H1 (cell line): Measurements from ENCODE around the gene MEIS2. TPM values are rescaled to one million over a fixed set of nuclear protein-coding genes. Genes with fewer than 3 reads are reported as not detected.

ENCODE experiments used
- CTCF ChIA-PET: fragments of 300-600 bp; sonication (Branson Sonifier 250); formaldehyde crosslinking; loops from one replicate; lab custom pipeline; 2021; ENCODE audit not compliant: partially characterized antibody; lab: Charles Lee
- POLR2A ChIA-PET: fragments of 300-600 bp; sonication (Branson Sonifier 250); formaldehyde crosslinking; loops from one replicate; lab custom pipeline; 2021; ENCODE audit warnings: inconsistent platforms; ENCODE audit not compliant: partially characterized antibody; lab: Charles Lee
- DNase-seq, 2 experiments: peaks; one replicate each; pipeline versions ENCODE4 v3.0.0 to v3.0.0-alpha.2; 2010 to 2022; ENCODE audit warnings: low spot score in 2 of 2, low read depth in 1 of 2, mixed read lengths in 1 of 2
- FAIRE-seq: peaks from 2 replicates; lab custom pipeline; 2011; peaks lifted over from hg19 to GRCh38; lab: Jason Lieb, UNC
- H2AFZ ChIP-seq: 2 replicates; pipeline ENCODE4 v1.8.1; 2012; ENCODE audit warnings: low read length, inconsistent platforms
- H2AK5ac ChIP-seq: 2 replicates; pipeline ENCODE4 v1.6.1; 2013; ENCODE audit warnings: low read depth, low read length
- H2BK120ac ChIP-seq: replicated peaks from 2 replicates; pipeline ENCODE3; 2013; ENCODE audit warnings: low read depth, low read length, inconsistent platforms
- H2BK12ac ChIP-seq: 2 replicates; pipeline ENCODE4 v1.6.1; 2013; ENCODE audit warnings: low read depth, low read length
- H2BK15ac ChIP-seq: 2 replicates; pipeline ENCODE4 v1.6.1; 2013; ENCODE audit warnings: low read length
- H2BK20ac ChIP-seq: 2 replicates; pipeline ENCODE4 v1.6.1; 2013; ENCODE audit warnings: low read length
- H2BK5ac ChIP-seq: 2 replicates; pipeline ENCODE4 v1.6.1; 2013; ENCODE audit warnings: low read depth, low read length
- H3K14ac ChIP-seq: 2 replicates; pipeline ENCODE4 v1.6.1; 2013; ENCODE audit warnings: inconsistent platforms; ENCODE audit not compliant: insufficient read length
- H3K18ac ChIP-seq: 2 replicates; pipeline ENCODE4 v1.6.1; 2013; ENCODE audit warnings: low read length; ENCODE audit errors: extremely low read depth
- H3K23ac ChIP-seq: 2 replicates; pipeline ENCODE4 v1.6.1; 2013; ENCODE audit warnings: inconsistent platforms; ENCODE audit not compliant: insufficient read length
- H3K23me2 ChIP-seq: 2 replicates; pipeline ENCODE4 v1.6.1; 2013; ENCODE audit warnings: low read depth, low read length
- H3K27ac ChIP-seq: 2 replicates; pipeline ENCODE4 v1.6.1; 2011; ENCODE audit warnings: low read depth, low read length, inconsistent platforms
- H3K27me3 ChIP-seq, 4 experiments: replicated peaks in 1 of 4; 1 replicate in 1 of 4; 2 replicates in 3 of 4; pipeline versions ENCODE4 v1.6.1 to v1.8.1; 2011 to 2013; ENCODE audit warnings: low read length in 3 of 4, mild to moderate bottlenecking in 3 of 4, inconsistent platforms in 2 of 4, mixed read lengths in 2 of 4, moderate library complexity in 1 of 4; ENCODE audit not compliant: control insufficient read depth in 3 of 4, insufficient read depth in 3 of 4; ENCODE audit errors: extremely low read depth in 1 of 4
- H3K36me3 ChIP-seq, 4 experiments: 2 replicates each; pipeline versions ENCODE4 v1.6.1 to v1.8.1; 2011 to 2013; ENCODE audit warnings: mild to moderate bottlenecking in 4 of 4, low read length in 3 of 4, moderate library complexity in 2 of 4, control low read depth in 1 of 4, inconsistent platforms in 1 of 4; ENCODE audit not compliant: insufficient read depth in 4 of 4, control insufficient read depth in 2 of 4
- H3K4ac ChIP-seq: replicated peaks from 2 replicates; pipeline ENCODE3; 2013; ENCODE audit warnings: low read length, low read depth, mixed read lengths, inconsistent platforms; ENCODE audit not compliant: insufficient read length
- H3K4me1 ChIP-seq, 4 experiments: replicated peaks in 1 of 4; 1 replicate in 1 of 4; 2 replicates in 3 of 4; pipeline versions ENCODE4 v1.6.1 to v1.8.1; 2011 to 2013; ENCODE audit warnings: low read length in 3 of 4, inconsistent platforms in 2 of 4, mixed read lengths in 1 of 4; ENCODE audit not compliant: insufficient read depth in 4 of 4, control insufficient read depth in 3 of 4
- H3K4me2 ChIP-seq, 2 experiments: 2 replicates each; pipeline versions ENCODE4 v1.6.1 to v1.8.1; 2011 to 2013; ENCODE audit warnings: low read depth in 2 of 2, low read length in 2 of 2, control low read depth in 1 of 2, inconsistent platforms in 1 of 2, mild to moderate bottlenecking in 1 of 2; ENCODE audit not compliant: insufficient read depth in 1 of 2
- H3K4me3 ChIP-seq, 4 experiments: fragments of 200-600, 300-600 bp in 1 of 4; sonication (generic), shearing (Covaris generic), sonication (Bioruptor Twin) in 1 of 4; 2 replicates each; pipeline versions ENCODE4 v1.5.1 to v1.8.1; 2011 to 2016; ENCODE audit warnings: low read length in 4 of 4, low read depth in 3 of 4, control low read depth in 2 of 4, inconsistent platforms in 2 of 4, mild to moderate bottlenecking in 2 of 4, mixed read lengths in 1 of 4, moderate library complexity in 1 of 4; ENCODE audit not compliant: insufficient read depth in 2 of 4; ENCODE audit errors: extremely low read depth in 1 of 4
- H3K56ac ChIP-seq: replicated peaks from 2 replicates; pipeline ENCODE3; 2013; ENCODE audit warnings: low read depth, mild to moderate bottlenecking, mixed read lengths, low read length, inconsistent platforms; ENCODE audit not compliant: insufficient read length
- H3K79me1 ChIP-seq: 2 replicates; pipeline ENCODE4 v1.6.1; 2013; ENCODE audit warnings: low read depth, low read length, control low read depth
- H3K79me2 ChIP-seq, 2 experiments: 2 replicates each; pipeline versions ENCODE4 v1.6.1 to v1.8.1; 2012 to 2013; ENCODE audit warnings: low read length in 2 of 2, mild to moderate bottlenecking in 2 of 2, inconsistent platforms in 1 of 2; ENCODE audit not compliant: insufficient read depth in 2 of 2, control insufficient read depth in 1 of 2
- H3K9ac ChIP-seq, 4 experiments: replicated peaks in 1 of 4; 1 replicate in 1 of 4; 2 replicates in 3 of 4; pipeline versions ENCODE4 v1.6.1 to v1.8.1; 2011 to 2013; ENCODE audit warnings: low read depth in 3 of 4, low read length in 3 of 4, control low read depth in 2 of 4, mild to moderate bottlenecking in 2 of 4, moderate library complexity in 2 of 4, inconsistent platforms in 1 of 4; ENCODE audit errors: extremely low read depth in 1 of 4
- H3K9me3 ChIP-seq, 2 experiments: 2 replicates each; pipeline versions ENCODE4 v1.6.1 to v1.8.1; 2012 to 2013; ENCODE audit warnings: mild to moderate bottlenecking in 2 of 2, moderate library complexity in 2 of 2, control low read depth in 1 of 2, inconsistent platforms in 1 of 2, low read depth in 1 of 2, low read length in 1 of 2, mixed read lengths in 1 of 2; ENCODE audit not compliant: insufficient read depth in 2 of 2
- H4K20me1 ChIP-seq, 2 experiments: replicated peaks in 1 of 2; 2 replicates each; pipeline versions ENCODE3 to v1.8.1; 2011 to 2013; ENCODE audit warnings: inconsistent platforms in 2 of 2, low read length in 2 of 2, mild to moderate bottlenecking in 1 of 2; ENCODE audit not compliant: insufficient read depth in 2 of 2, control insufficient read depth in 1 of 2
- H4K5ac ChIP-seq: 2 replicates; pipeline ENCODE4 v1.6.1; 2013; ENCODE audit warnings: low read length, low read depth, mixed read lengths, inconsistent platforms; ENCODE audit not compliant: insufficient read length
- H4K8ac ChIP-seq: 2 replicates; pipeline ENCODE4 v1.8.0; 2013; ENCODE audit warnings: mild to moderate bottlenecking, moderate library complexity, low read length, inconsistent platforms; ENCODE audit not compliant: insufficient read depth; ENCODE audit errors: extremely low read depth
- H4K91ac ChIP-seq: replicated peaks from 2 replicates; pipeline ENCODE3; 2013; ENCODE audit warnings: low read length, mixed read lengths, inconsistent platforms; ENCODE audit not compliant: insufficient read length
- BRCA1 ChIP-seq: IDR thresholded peaks from 2 replicates; pipeline ENCODE4 v1.6.1; 2012; ENCODE audit warnings: low read depth, low read length, improper control_type of control experiment
- CTCF ChIP-seq, 3 experiments: IDR thresholded peaks; 1 replicate in 2 of 3; 2 replicates in 1 of 3; pipeline versions ENCODE4 v1.5.1 to v1.6.1; 2011; ENCODE audit warnings: low read length in 3 of 3, mild to moderate bottlenecking in 3 of 3, inconsistent platforms in 2 of 3, low read depth in 1 of 3, moderate library complexity in 1 of 3; ENCODE audit not compliant: insufficient read depth in 1 of 3; ENCODE audit errors: control extremely low read depth in 1 of 3
- EZH2 ChIP-seq: fragments of 200-600 bp; sonication (generic); IDR thresholded peaks from 2 replicates; pipeline ENCODE4 v1.7.1; 2012; ENCODE audit warnings: low read depth, mild to moderate bottlenecking, moderate library complexity, low read length, inconsistent platforms; ENCODE audit not compliant: severe bottlenecking
- POLR2AphosphoS5 ChIP-seq: IDR thresholded peaks from 2 replicates; pipeline ENCODE4 v1.6.1; 2011; ENCODE audit warnings: low read depth, low read length
- RBBP5 ChIP-seq: IDR thresholded peaks from 2 replicates; pipeline ENCODE4 v1.7.1; 2012; ENCODE audit warnings: low read depth, mild to moderate bottlenecking, inconsistent platforms, low read length, moderate library complexity, borderline replicate concordance
- SAP30 ChIP-seq: fragments of 300-600 bp; sonication (generic); IDR thresholded peaks from 2 replicates; pipeline ENCODE4 v1.7.1; 2012; ENCODE audit warnings: low read length, moderate library complexity, mild to moderate bottlenecking, inconsistent platforms; ENCODE audit not compliant: insufficient read depth, insufficient replicate concordance
- SIN3A ChIP-seq, 2 experiments: IDR thresholded peaks in 1 of 2; conservative IDR thresholded peaks in 1 of 2; 2 replicates each; pipeline ENCODE4 v1.6.1; 2011 to 2012; ENCODE audit warnings: low read length in 2 of 2, improper control_type of control experiment in 1 of 2, low read depth in 1 of 2, mild to moderate bottlenecking in 1 of 2
- WGBS, 2 experiments: shearing (Covaris generic) in 1 of 2; methylation state at CpG; one replicate each; pipeline versions ENCODE4 v1.1.6 to v1.1.7; 2013 to 2015; ENCODE audit warnings: low lambda C conversion rate in 2 of 2, mixed read lengths in 2 of 2, inconsistent platforms in 1 of 2, low coverage in 1 of 2, missing lambda C conversion rate in 1 of 2; ENCODE audit not compliant: insufficient replicate concordance in 2 of 2, insufficient coverage in 1 of 2, insufficient read length in 1 of 2; ENCODE audit errors: extremely low coverage in 1 of 2, missing lambda C conversion rate in 1 of 2; 5-methylcytosine and 5-hydroxymethylcytosine counted together
- polyA plus RNA-seq, 7 experiments: library from polyadenylated mRNA; depleted of rRNA in 3 of 7; stranded (reverse) in 5 of 7; unstranded in 2 of 7; fragments of >200 nt in 5 of 7; fragments of 200-250 nt in 2 of 7; gene quantifications; 1 replicate in 5 of 7; 2 replicates in 1 of 7; 4 replicates in 1 of 7; pipeline versions ENCODE4 v1.2.1 to v1.2.3, GENCODE V29; 2011 to 2013; ENCODE audit warnings: missing spikeins in 2 of 7, mixed read lengths in 2 of 7
- total RNA-seq: library from RNA; stranded (reverse); fragmentation: NEBNext Ultra II Directional; extraction: Animal tissue kit (Norgen Biotek cat#: 25700); gene quantifications from 2 replicates; pipeline ENCODE4 v1.2.1, GENCODE V29; 2021

MEIS2 gene
- total and polyA plus RNA-seq, 2 of the 8 experiments (the other 6 are each of a cell fraction or from before 2014, with no cell fraction given), result 0.22 to 1.2 TPM

- H2BK15ac ChIP-seq, result no peak overlapping the region
- no peaks in the 10 kb centered on the region for H3K36me3 ChIP-seq
- H2BK120ac ChIP-seq, result no peak overlapping the region
- H3K4me3 ChIP-seq, result peak overlapping the region; percentile 33 to 81 (median 73)
- peak; percentile 32 for TF ChIP-seq EZH2
- TF ChIP-seq RBBP5, result 0 out of 2 replicates have a peak, but pooled peaks have one; percentile 21
- no peak for TF ChIP-seq POLR2AphosphoS5
- peak in 1 of 2 experiments; percentile 29; a peak in 2 of 4 replicates for TF ChIP-seq SIN3A (conservative IDR thresholded peaks at IDR 0.05 in 1 of 2, IDR thresholded peaks at IDR 0.05 in 1 of 2; ENCODE audit: low read depth in 1 of 2, low read length in 2 of 2)
- peak; percentile 41 for TF ChIP-seq SAP30
- no peak for TF ChIP-seq BRCA1
- no peak for TF ChIP-seq CTCF (IDR thresholded peaks at IDR 0.05; ENCODE audit: control extremely low read depth in 1 of 3, insufficient read depth in 1 of 3, low read depth in 1 of 3, low read length in 3 of 3)
- H3K79me2 ChIP-seq, result no peaks in the 10 kb centered on the region
- no peaks in the 10 kb centered on the region for H3K9me3 ChIP-seq
- peaks cover 26% of the 10 kb centered on the region for H3K23me2 ChIP-seq
- no peak overlapping the region for H3K9ac ChIP-seq
- H3K23ac ChIP-seq, result no peak overlapping the region
- H4K8ac ChIP-seq, result no peak overlapping the region
- peaks cover 4 to 26% (median 15%) of the 10 kb centered on the region in 4 experiments for H3K4me1 ChIP-seq
- no peak overlapping the region for H4K5ac ChIP-seq
- H3K79me1 ChIP-seq, result no peaks in the 10 kb centered on the region
- no peak overlapping the region for H2BK12ac ChIP-seq
- H4K20me1 ChIP-seq, result peaks cover 0 to 5% of the 10 kb centered on the region in 2 experiments
- no peak overlapping the region for H2AK5ac ChIP-seq
- peak overlapping the region; percentile 91 to 92 for H3K4me2 ChIP-seq
- 0 out of 2 replicates have a peak overlapping the region, but pooled peaks have one; percentile 16 for H2AFZ ChIP-seq
- H3K27me3 ChIP-seq, result peaks cover 41 to 79% (median 68%) of the 10 kb centered on the region in 4 experiments
- 0 out of 2 replicates have a peak overlapping the region, but pooled peaks have one; percentile 7 for H2BK20ac ChIP-seq
- no peak for DNase-seq
- ChIA-PET CTCF (interaction anchor here (0.7 to 9.9 kb wide), 6 partner anchors 34 to 404 kb away, joined by 3 to 130 read pairs (median 4); no protein-coding TSS in a partner anchor), POLR2A (interaction anchor here (0.7 to 1.2 kb wide), 4 partner anchors 11 to 224 kb away, joined by 3 to 4 read pairs (median 3); no protein-coding TSS in a partner anchor)
- no peak overlapping the region for H3K18ac ChIP-seq
- no peak overlapping the region for H3K4ac ChIP-seq
- FAIRE-seq, result no peak
- WGBS, 2 experiments, result 0% methylated on average over 11 of the region's 11 CpGs; no CpG with 5 or more reads in 1 of the 2 experiments
- no peak overlapping the region for H2BK5ac ChIP-seq
- H3K56ac ChIP-seq, result no peak overlapping the region
- H3K27ac ChIP-seq, result no peak overlapping the region
- no peak overlapping the region for H3K14ac ChIP-seq
- H4K91ac ChIP-seq, result no peak overlapping the region
These were observed 542 bp upstream of the MEIS2 start for GRCh38 chr15:37100966-37101215.
